ENCODE results near the gene LMX1A. TPM values are rescaled to one million over a fixed set of nuclear protein-coding genes. Genes with fewer than 3 reads are reported as not detected.
A peak's percentile ranks its signal among the peaks of the same experiment; 100 is the strongest.

LMX1A gene
- total RNA-seq, 1 donor from 2014 or later, result not detected

DNA sequence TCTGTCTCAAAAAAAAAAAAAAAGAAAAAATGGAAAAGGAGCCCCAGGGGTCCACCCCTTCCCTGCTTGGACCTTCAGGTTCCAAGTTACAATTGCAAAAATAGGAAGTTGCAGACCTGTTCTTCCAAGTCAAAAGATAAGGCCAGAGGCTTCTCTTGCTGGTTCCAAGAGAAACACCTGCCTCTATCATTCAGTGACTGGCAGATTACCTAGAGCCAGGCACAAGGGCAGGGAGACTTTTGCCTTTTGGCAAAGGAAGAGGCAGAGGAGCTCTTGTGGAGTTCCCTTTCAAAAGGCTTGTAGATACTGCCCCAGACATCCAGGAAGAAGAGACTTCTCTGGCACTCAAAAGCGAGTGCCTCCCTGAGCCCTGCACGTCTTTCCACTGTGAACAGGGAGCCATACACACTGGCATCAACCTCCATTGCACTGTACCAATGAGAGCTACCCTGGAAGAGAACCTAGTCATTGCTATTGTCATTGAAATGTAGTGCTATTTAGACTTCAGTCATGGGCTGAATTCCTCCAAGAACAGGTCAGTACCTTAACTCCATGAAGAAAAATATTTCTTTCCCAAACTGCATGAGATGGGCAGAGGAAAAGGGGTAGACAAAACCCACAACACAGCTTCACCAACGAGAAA lies 91.2 kb downstream of the LMX1A start:
- Mint-ChIP-seq H3K27me3 (ENCODE audit: unreplicated experiment) (no peaks in the 10 kb centered on the region), H3K27ac (ENCODE audit: unreplicated experiment) (no peak overlapping the region)
- no peak for DNase-seq (ENCODE audit: extremely low spot score, unreplicated experiment)

GRCh38 chr1:165259706-165260428 lies 96.6 kb downstream of the LMX1A start:
- no peak for DNase-seq (ENCODE audit: extremely low spot score, unreplicated experiment)
- H3K4me3 Mint-ChIP-seq (ENCODE audit: unreplicated experiment), result no peak overlapping the region
- H3K4me1 Mint-ChIP-seq (ENCODE audit: unreplicated experiment), result no peaks in the 10 kb centered on the region
- TF ChIP-seq, protein P1, sequence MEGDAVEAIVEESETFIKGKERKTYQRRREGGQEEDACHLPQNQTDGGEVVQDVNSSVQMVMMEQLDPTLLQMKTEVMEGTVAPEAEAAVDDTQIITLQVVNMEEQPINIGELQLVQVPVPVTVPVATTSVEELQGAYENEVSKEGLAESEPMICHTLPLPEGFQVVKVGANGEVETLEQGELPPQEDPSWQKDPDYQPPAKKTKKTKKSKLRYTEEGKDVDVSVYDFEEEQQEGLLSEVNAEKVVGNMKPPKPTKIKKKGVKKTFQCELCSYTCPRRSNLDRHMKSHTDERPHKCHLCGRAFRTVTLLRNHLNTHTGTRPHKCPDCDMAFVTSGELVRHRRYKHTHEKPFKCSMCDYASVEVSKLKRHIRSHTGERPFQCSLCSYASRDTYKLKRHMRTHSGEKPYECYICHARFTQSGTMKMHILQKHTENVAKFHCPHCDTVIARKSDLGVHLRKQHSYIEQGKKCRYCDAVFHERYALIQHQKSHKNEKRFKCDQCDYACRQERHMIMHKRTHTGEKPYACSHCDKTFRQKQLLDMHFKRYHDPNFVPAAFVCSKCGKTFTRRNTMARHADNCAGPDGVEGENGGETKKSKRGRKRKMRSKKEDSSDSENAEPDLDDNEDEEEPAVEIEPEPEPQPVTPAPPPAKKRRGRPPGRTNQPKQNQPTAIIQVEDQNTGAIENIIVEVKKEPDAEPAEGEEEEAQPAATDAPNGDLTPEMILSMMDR (IDR thresholded peaks at IDR 0.05), result no peak
- no peak overlapping the region for H3K27ac Mint-ChIP-seq (ENCODE audit: unreplicated experiment)
- no peaks in the 10 kb centered on the region for H3K36me3 Mint-ChIP-seq (ENCODE audit: unreplicated experiment)
- no peaks in the 10 kb centered on the region for H3K27me3 Mint-ChIP-seq (ENCODE audit: unreplicated experiment)
- peaks cover 6% of the 10 kb centered on the region for H3K9me3 Mint-ChIP-seq (ENCODE audit: unreplicated experiment)

More for the DNA sequence above, 91.2 kb downstream of the LMX1A start:
- H3K4me1 Mint-ChIP-seq (ENCODE audit: unreplicated experiment), result no peaks in the 10 kb centered on the region
- no peak overlapping the region for H3K4me3 Mint-ChIP-seq (ENCODE audit: unreplicated experiment)
- no peaks in the 10 kb centered on the region for H3K36me3 Mint-ChIP-seq (ENCODE audit: unreplicated experiment)
- TF ChIP-seq, protein P1 (IDR thresholded peaks at IDR 0.05), result no peak
- H3K9me3 Mint-ChIP-seq (ENCODE audit: unreplicated experiment), result peaks cover 4% of the 10 kb centered on the region

DNA sequence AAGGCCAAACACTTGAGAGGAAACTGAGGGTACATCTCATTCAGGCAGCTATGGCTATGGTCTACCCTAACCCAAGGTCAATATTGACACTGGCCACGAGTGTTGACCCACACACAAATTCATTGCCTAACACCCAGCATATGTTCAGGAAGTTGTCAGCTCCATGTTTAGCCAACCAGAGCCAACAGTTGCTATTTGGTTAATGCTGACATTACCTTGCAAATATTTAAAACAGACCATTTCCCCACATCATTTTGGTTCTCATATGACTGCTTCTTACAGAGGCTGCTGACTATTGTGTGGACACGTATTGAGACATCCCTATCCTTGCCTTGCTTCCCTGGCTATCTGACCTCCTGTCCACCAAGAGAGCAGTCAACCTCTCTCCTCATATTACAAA lies 97.3 kb downstream of the LMX1A start:
- Mint-ChIP-seq H3K36me3 (ENCODE audit: unreplicated experiment) (no peaks in the 10 kb centered on the region), H3K9me3 (ENCODE audit: unreplicated experiment) (peaks cover 6% of the 10 kb centered on the region), H3K4me3 (ENCODE audit: unreplicated experiment) (no peak overlapping the region), H3K27me3 (ENCODE audit: unreplicated experiment) (no peaks in the 10 kb centered on the region), H3K4me1 (ENCODE audit: unreplicated experiment) (no peaks in the 10 kb centered on the region), H3K27ac (ENCODE audit: unreplicated experiment) (no peak overlapping the region)
- TF ChIP-seq, protein P1 (IDR thresholded peaks at IDR 0.05), result no peak
- DNase-seq (ENCODE audit: extremely low spot score, unreplicated experiment), result no peak

- H3K9me3 Mint-ChIP-seq (ENCODE audit: unreplicated experiment), result peaks cover 6% of the 10 kb centered on the region
- no peaks in the 10 kb centered on the region for H3K36me3 Mint-ChIP-seq (ENCODE audit: unreplicated experiment)
- no peak overlapping the region for H3K4me3 Mint-ChIP-seq (ENCODE audit: unreplicated experiment)
- H3K27me3 Mint-ChIP-seq (ENCODE audit: unreplicated experiment), result no peaks in the 10 kb centered on the region
- DNase-seq (ENCODE audit: extremely low spot score, unreplicated experiment), result no peak
- H3K4me1 Mint-ChIP-seq (ENCODE audit: unreplicated experiment), result no peaks in the 10 kb centered on the region
- H3K27ac Mint-ChIP-seq (ENCODE audit: unreplicated experiment), result no peak overlapping the region
- TF ChIP-seq, protein P1 (IDR thresholded peaks at IDR 0.05), result peak; percentile 38
Observed at GRCh38 chr1:165257969-165258459, 98.5 kb downstream of the LMX1A start.

DNA sequence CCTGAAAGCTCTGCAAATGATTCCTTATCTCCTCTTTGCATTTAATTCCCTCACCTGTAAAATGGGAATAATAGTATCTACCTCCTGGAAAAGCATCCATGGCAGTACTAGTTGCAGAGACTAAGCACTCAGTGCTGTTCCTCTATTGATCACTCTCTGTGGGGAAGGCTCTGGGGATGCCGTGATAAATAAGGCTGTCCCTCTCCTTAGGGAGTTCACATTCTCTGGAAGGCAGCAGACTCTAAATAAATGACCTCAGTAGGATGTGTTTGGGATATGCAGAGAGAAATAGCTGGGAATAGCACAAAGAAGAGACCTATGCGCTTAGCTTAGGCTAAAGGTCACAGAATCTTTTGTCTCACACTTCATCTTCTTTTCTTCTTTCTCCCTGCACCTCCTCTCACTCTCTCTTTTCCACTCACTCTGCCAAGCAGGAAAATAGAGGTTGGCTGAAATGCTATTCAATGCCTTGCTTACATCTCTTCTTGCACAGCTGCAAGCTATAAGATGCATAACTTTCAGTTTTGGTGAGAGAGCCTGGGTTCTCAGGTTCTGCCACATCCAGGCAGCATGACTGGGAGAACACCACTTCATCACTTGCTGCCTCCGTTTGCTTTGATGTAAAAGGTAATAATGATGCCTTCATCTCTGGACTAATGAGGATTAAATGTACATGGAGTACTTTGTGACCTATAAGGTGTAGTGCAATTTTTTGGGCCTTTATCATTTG lies 101.5 kb downstream of the LMX1A start:
- TF ChIP-seq, protein P1 (IDR thresholded peaks at IDR 0.05), result no peak
- DNase-seq (ENCODE audit: extremely low spot score, unreplicated experiment), result no peak
- H3K4me1 Mint-ChIP-seq (ENCODE audit: unreplicated experiment), result no peaks in the 10 kb centered on the region
- H3K36me3 Mint-ChIP-seq (ENCODE audit: unreplicated experiment), result no peaks in the 10 kb centered on the region
- H3K27ac Mint-ChIP-seq (ENCODE audit: unreplicated experiment), result no peak overlapping the region
- H3K9me3 Mint-ChIP-seq (ENCODE audit: unreplicated experiment), result peaks cover 6% of the 10 kb centered on the region
- H3K27me3 Mint-ChIP-seq (ENCODE audit: unreplicated experiment), result no peaks in the 10 kb centered on the region
- no peak overlapping the region for H3K4me3 Mint-ChIP-seq (ENCODE audit: unreplicated experiment)

All from osteocyte (in vitro differentiated cells).